ENCODE results near the gene TEC.
"Not testable (repeated sequence)": the region's sequence is repeated elsewhere in the genome, so short reads cannot be mapped to it uniquely, and the experiment has no call there.

TEC gene

GRCh38 chr4:48241731-48242130 lies 27.9 kb downstream of the TEC start:
- Mint-ChIP-seq H3K4me1 (ENCODE audit: low read depth) (no peaks in the 10 kb centered on the region), H3K27me3 (ENCODE audit: low read depth) (no peaks in the 10 kb centered on the region), H3K4me3 (no peak overlapping the region), H3K27ac (no peak overlapping the region), H3K9me3 (no peaks in the 10 kb centered on the region), H3K36me3 (ENCODE audit: low read depth) (no peaks in the 10 kb centered on the region)

GRCh38 chr4:48237996-48238645 lies 31.5 kb downstream of the TEC start:
- Mint-ChIP-seq H3K27ac (no peak overlapping the region), H3K27me3 (ENCODE audit: low read depth) (no peaks in the 10 kb centered on the region), H3K4me3 (no peak overlapping the region), H3K4me1 (ENCODE audit: low read depth) (peaks cover 1% of the 10 kb centered on the region), H3K36me3 (ENCODE audit: low read depth) (no peaks in the 10 kb centered on the region), H3K9me3 (no peaks in the 10 kb centered on the region)

GRCh38 chr4:48235050-48235449 lies 34.6 kb downstream of the TEC start:
- no peak overlapping the region for H3K27ac Mint-ChIP-seq
- peaks cover 1% of the 10 kb centered on the region for H3K4me1 Mint-ChIP-seq (ENCODE audit: low read depth)
- H3K9me3 Mint-ChIP-seq: peaks cover 3% of the 10 kb centered on the region
- no peaks in the 10 kb centered on the region for H3K27me3 Mint-ChIP-seq (ENCODE audit: low read depth)
- H3K4me3 Mint-ChIP-seq: no peak overlapping the region
- no peaks in the 10 kb centered on the region for H3K36me3 Mint-ChIP-seq (ENCODE audit: low read depth)

- Mint-ChIP-seq H3K36me3 (ENCODE audit: low read depth) (no peaks in the 10 kb centered on the region), H3K4me1 (ENCODE audit: low read depth) (peaks cover 1% of the 10 kb centered on the region), H3K9me3 (peaks cover 3% of the 10 kb centered on the region), H3K27me3 (ENCODE audit: low read depth) (no peaks in the 10 kb centered on the region), H3K27ac (no peak overlapping the region), H3K4me3 (no peak overlapping the region)
These were observed 35.1 kb downstream of the TEC start for GRCh38 chr4:48234575-48234974.

- Mint-ChIP-seq H3K4me1 (ENCODE audit: low read depth) (peaks cover 6% of the 10 kb centered on the region), H3K27me3 (ENCODE audit: low read depth) (peaks cover 3% of the 10 kb centered on the region), H3K4me3 (no peak overlapping the region), H3K36me3 (ENCODE audit: low read depth) (no peaks in the 10 kb centered on the region), H3K9me3 (peaks cover 3% of the 10 kb centered on the region), H3K27ac (no peak overlapping the region)
These were observed 40.7 kb downstream of the TEC start for GRCh38 chr4:48228949-48229348.

- H3K27ac Mint-ChIP-seq: no peak overlapping the region
- H3K4me3 Mint-ChIP-seq: no peak overlapping the region
- H3K27me3 Mint-ChIP-seq (ENCODE audit: low read depth): peaks cover 3% of the 10 kb centered on the region
- peaks cover 3% of the 10 kb centered on the region for H3K9me3 Mint-ChIP-seq
- H3K4me1 Mint-ChIP-seq (ENCODE audit: low read depth): peaks cover 6% of the 10 kb centered on the region
- H3K36me3 Mint-ChIP-seq (ENCODE audit: low read depth): no peaks in the 10 kb centered on the region
These were observed 42.0 kb downstream of the TEC start for GRCh38 chr4:48227662-48228061.

GRCh38 chr4:48226199-48226598 lies 43.4 kb downstream of the TEC start:
- Mint-ChIP-seq H3K9me3 (no peaks in the 10 kb centered on the region), H3K36me3 (ENCODE audit: low read depth) (no peaks in the 10 kb centered on the region), H3K4me1 (ENCODE audit: low read depth) (peaks cover 6% of the 10 kb centered on the region), H3K27ac (no peak overlapping the region), H3K4me3 (no peak overlapping the region), H3K27me3 (ENCODE audit: low read depth) (peaks cover 3% of the 10 kb centered on the region)

GRCh38 chr4:48225368-48226141 lies 44.1 kb downstream of the TEC start:
- H3K36me3 Mint-ChIP-seq (ENCODE audit: low read depth): no peaks in the 10 kb centered on the region
- H3K27me3 Mint-ChIP-seq (ENCODE audit: low read depth): peaks cover 3% of the 10 kb centered on the region
- H3K9me3 Mint-ChIP-seq: no peaks in the 10 kb centered on the region
- no peak overlapping the region for H3K27ac Mint-ChIP-seq
- peaks cover 6% of the 10 kb centered on the region for H3K4me1 Mint-ChIP-seq (ENCODE audit: low read depth)
- H3K4me3 Mint-ChIP-seq: no peak overlapping the region

- Mint-ChIP-seq H3K27me3 (ENCODE audit: low read depth) (peaks cover 3% of the 10 kb centered on the region), H3K4me3 (no peak overlapping the region), H3K27ac (no peak overlapping the region), H3K9me3 (no peaks in the 10 kb centered on the region), H3K4me1 (ENCODE audit: low read depth) (peaks cover 6% of the 10 kb centered on the region), H3K36me3 (ENCODE audit: low read depth) (no peaks in the 10 kb centered on the region)
These were observed 45.0 kb downstream of the TEC start for GRCh38 chr4:48224606-48225005.

GRCh38 chr4:48223633-48224295 lies 45.9 kb downstream of the TEC start:
- Mint-ChIP-seq H3K9me3 (no peaks in the 10 kb centered on the region), H3K27ac (no peak overlapping the region), H3K4me1 (ENCODE audit: low read depth) (peaks cover 6% of the 10 kb centered on the region), H3K36me3 (ENCODE audit: low read depth) (no peaks in the 10 kb centered on the region), H3K27me3 (ENCODE audit: low read depth) (peaks cover 2% of the 10 kb centered on the region), H3K4me3 (no peak overlapping the region)

- peaks cover 3% of the 10 kb centered on the region for H3K4me1 Mint-ChIP-seq (ENCODE audit: low read depth)
These were observed 47.1 kb downstream of the TEC start for GRCh38 chr4:48222491-48222890.

GRCh38 chr4:48219430-48219829 lies 50.2 kb downstream of the TEC start:
- not testable (repeated sequence) for H3K9me3 Mint-ChIP-seq; H3K36me3 Mint-ChIP-seq (ENCODE audit: low read depth); H3K4me3 Mint-ChIP-seq; H3K27me3 Mint-ChIP-seq (ENCODE audit: low read depth); H3K27ac Mint-ChIP-seq; H3K4me1 Mint-ChIP-seq (ENCODE audit: low read depth)

More at GRCh38 chr4:48222491-48222890, 47.1 kb downstream of the TEC start:
- no peaks in the 10 kb centered on the region for H3K9me3 Mint-ChIP-seq
- H3K27ac Mint-ChIP-seq: no peak overlapping the region
- no peaks in the 10 kb centered on the region for H3K27me3 Mint-ChIP-seq (ENCODE audit: low read depth)
- no peaks in the 10 kb centered on the region for H3K36me3 Mint-ChIP-seq (ENCODE audit: low read depth)
- H3K4me3 Mint-ChIP-seq: no peak overlapping the region

- Mint-ChIP-seq H3K36me3 (ENCODE audit: low read depth) (no peaks in the 10 kb centered on the region), H3K4me3 (no peak overlapping the region), H3K27me3 (ENCODE audit: low read depth) (no peaks in the 10 kb centered on the region), H3K9me3 (no peaks in the 10 kb centered on the region), H3K27ac (no peak overlapping the region), H3K4me1 (ENCODE audit: low read depth) (peaks cover 9% of the 10 kb centered on the region)
These were observed 53.1 kb downstream of the TEC start for GRCh38 chr4:48216563-48216962.

GRCh38 chr4:48215977-48216376 lies 53.7 kb downstream of the TEC start:
- H3K36me3 Mint-ChIP-seq (ENCODE audit: low read depth): no peaks in the 10 kb centered on the region
- no peaks in the 10 kb centered on the region for H3K27me3 Mint-ChIP-seq (ENCODE audit: low read depth)
- peaks cover 9% of the 10 kb centered on the region for H3K4me1 Mint-ChIP-seq (ENCODE audit: low read depth)
- no peaks in the 10 kb centered on the region for H3K9me3 Mint-ChIP-seq
- no peak overlapping the region for H3K4me3 Mint-ChIP-seq
- H3K27ac Mint-ChIP-seq: no peak overlapping the region

- no peaks in the 10 kb centered on the region for H3K27me3 Mint-ChIP-seq (ENCODE audit: low read depth)
- H3K4me1 Mint-ChIP-seq (ENCODE audit: low read depth): peaks cover 12% of the 10 kb centered on the region
- no peak overlapping the region for H3K27ac Mint-ChIP-seq
- no peaks in the 10 kb centered on the region for H3K9me3 Mint-ChIP-seq
- H3K36me3 Mint-ChIP-seq (ENCODE audit: low read depth): no peaks in the 10 kb centered on the region
- no peak overlapping the region for H3K4me3 Mint-ChIP-seq
These were observed 57.5 kb downstream of the TEC start for GRCh38 chr4:48212165-48212564.

Measured in T-helper 1 cell treated with Interleukin-12 subunit alpha and Interleukin-12 subunit beta and Interleukin-4 antibody, amounts not matched to agents 30 μg/mL and 1 μg/mL, for 36 hours (primary cell).